GM11168 (cell line): Measurements from ENCODE around the gene ABCC2.

Experiments
- in situ Hi-C: fragments of 300-500 bp; cut with MboI; formaldehyde crosslinking; loops from one replicate; pipeline ENCODE4 v1.12.0; 2022; ENCODE audit warnings: low sequenced_read_pairs; ENCODE audit not compliant: unreplicated experiment

Gene ABCC2

GRCh38 chr10:99770408-99771045, 11.9 kb upstream of the ABCC2 start:
- in situ Hi-C loops = no loop called here

DNA sequence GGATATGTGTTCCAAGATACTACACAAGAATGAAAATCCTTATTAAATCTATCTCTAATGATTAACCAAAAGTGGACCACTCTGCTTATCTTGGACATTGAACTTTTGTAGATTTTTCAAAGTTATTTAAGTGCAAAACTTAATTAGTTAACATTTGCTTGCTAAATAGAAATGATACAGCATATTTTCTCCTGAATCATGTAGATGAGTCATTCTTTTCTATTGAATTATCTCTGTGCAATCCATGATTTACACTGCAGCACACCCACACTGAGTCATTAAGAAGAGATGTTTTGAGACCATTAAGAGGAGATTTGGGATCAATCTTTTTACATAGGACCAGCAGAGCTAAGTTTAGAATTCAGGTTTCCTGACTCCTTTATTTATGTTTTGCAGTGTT, 6.6 kb upstream of the ABCC2 start:
- in situ Hi-C loops = no loop called here

DNA sequence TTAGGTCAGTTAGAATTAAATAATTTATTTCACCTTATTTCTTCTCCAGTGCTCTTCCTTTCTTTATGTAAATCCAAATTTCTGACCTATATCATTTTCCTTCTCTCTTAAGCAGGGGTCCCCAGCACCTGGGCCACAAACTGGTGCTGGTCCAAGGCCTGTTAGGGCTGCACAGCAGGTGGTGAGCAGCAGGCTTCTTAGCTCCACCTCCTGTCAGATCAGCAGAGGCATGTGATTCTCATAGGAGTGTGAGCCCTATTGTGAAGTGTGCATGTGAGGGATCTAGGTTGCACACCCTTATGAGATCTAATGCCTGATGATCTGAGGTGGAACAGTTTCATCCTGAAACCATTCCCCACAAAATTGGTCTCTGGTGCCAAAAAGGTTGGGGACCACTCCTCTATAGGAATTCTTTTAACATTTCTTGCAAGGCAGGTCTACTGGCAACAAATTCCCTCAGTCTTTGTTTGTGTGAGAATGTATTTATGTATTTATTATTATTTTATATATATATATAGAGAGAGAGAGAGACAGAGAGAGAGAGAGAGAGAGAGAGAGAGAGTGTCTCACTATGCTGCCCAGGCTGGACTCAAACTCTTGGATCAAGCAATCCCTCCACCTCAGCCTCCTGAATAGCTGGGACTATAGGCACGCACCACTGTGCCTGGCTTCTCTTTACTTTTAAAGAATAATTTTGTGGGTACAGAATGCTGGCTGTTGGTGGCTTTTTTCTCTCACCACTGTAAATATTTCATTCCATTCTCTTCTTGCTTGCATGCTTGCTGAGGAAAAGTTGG, 4.3 kb upstream of the ABCC2 start:
- in situ Hi-C loops = no loop called here

GRCh38 chr10:99779335-99779734, 3.1 kb upstream of the ABCC2 start:
- in situ Hi-C loops = no loop called here

GRCh38 chr10:99781734-99782429, 558 bp upstream of the ABCC2 start:
- in situ Hi-C loops = no loop called here

GRCh38 chr10:99784016-99784726, 1.7 kb downstream of the ABCC2 start:
- in situ Hi-C loops = no loop called here

DNA sequence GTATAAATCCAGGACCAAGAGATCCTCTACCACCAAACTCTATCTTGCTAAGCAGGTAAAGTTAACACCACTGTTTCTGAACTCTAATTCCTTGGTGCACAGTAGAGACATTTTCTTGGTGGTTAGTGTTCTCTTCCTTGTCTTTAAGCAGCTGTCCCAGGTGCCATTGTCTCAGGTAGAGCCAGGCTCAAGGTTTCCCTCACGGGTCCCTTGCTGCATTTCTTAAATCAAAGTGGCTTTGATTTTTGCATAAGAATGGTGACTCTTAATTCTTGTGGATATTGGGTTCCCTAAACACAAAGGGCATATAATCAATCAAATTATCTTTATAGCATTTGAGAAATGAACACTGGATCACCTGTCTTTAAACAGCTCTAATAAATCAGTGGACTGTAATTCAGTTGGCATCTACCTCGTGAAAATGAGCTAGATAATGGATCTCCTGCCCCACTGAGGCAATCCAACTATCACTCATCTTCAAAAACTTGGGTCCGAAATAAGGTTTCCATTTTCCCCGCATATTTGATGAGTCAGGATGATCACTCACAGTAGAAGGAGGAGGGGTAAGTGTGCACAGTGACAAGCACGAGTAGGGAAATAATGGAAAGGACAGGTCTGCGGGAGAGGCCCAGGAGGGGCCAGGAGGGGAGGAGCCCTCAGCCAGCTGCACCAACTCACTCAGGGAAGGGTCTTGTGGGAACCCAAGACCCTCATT, 2.4 kb downstream of the ABCC2 start:
- in situ Hi-C loops = no loop called here

- in situ Hi-C loops = no loop called here
These were observed 3.2 kb downstream of the ABCC2 start for GRCh38 chr10:99785646-99786045.

- in situ Hi-C loops = no loop called here
These were observed 4.9 kb downstream of the ABCC2 start for GRCh38 chr10:99787311-99787710.

- in situ Hi-C loops = no loop called here
These were observed 5.5 kb downstream of the ABCC2 start for GRCh38 chr10:99787782-99788445.

- in situ Hi-C loops = no loop called here
These were observed 6.3 kb downstream of the ABCC2 start for GRCh38 chr10:99788598-99789256.

GRCh38 chr10:99791831-99792230, 9.4 kb downstream of the ABCC2 start:
- in situ Hi-C loops = no loop called here

DNA sequence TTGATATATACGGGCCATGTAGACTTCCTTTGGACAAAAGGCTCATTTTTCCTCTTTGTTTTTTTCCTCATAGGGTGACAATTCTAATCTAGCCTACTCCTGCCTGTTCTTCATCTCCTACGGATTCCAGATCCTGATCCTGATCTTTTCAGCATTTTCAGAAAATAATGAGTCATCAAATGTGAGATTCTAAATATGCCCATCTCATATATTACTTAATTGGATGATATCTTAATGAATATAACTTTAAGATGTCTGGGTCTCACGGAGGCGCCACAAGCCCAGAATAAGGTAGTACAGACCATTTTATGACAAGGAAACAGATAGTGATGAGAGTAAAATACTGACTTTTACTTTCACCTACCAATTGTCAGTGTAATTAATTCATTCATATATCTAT, 11.4 kb downstream of the ABCC2 start:
- in situ Hi-C loops = no loop called here

- in situ Hi-C loops = no loop called here
These were observed 14.5 kb downstream of the ABCC2 start for GRCh38 chr10:99796928-99797327.

GRCh38 chr10:99798031-99798430, 15.6 kb downstream of the ABCC2 start:
- in situ Hi-C loops = no loop called here

- in situ Hi-C loops = no loop called here
These were observed 16.5 kb downstream of the ABCC2 start for GRCh38 chr10:99798920-99799319.

GRCh38 chr10:99799613-99800012, 17.2 kb downstream of the ABCC2 start:
- in situ Hi-C loops = no loop called here

GRCh38 chr10:99804471-99804870, 22.0 kb downstream of the ABCC2 start:
- in situ Hi-C loops = no loop called here

DNA sequence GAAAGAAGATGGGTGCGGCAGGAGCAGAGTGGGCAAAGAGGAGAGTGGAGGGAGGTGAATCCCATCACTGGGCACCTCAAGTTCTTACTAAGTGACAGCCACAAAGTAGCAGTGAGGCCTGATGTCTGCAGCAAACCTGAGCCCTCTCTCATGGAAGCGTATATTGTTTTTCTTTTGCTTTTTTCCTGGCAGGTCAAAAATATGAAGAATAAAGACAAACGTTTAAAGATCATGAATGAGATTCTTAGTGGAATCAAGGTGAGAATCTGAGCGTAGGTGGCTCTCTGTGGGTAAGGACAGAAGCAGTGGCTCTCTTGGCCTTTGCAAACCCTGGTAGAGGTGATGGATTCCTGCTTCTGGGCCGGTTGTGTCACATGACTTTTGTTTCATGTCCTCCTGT, 22.8 kb downstream of the ABCC2 start:
- in situ Hi-C loops = no loop called here
